ENCODE results near the gene NEK1. TPM values are rescaled to one million over a fixed set of nuclear protein-coding genes. Genes with fewer than 3 reads are reported as not detected.

NEK1 gene, protein sequence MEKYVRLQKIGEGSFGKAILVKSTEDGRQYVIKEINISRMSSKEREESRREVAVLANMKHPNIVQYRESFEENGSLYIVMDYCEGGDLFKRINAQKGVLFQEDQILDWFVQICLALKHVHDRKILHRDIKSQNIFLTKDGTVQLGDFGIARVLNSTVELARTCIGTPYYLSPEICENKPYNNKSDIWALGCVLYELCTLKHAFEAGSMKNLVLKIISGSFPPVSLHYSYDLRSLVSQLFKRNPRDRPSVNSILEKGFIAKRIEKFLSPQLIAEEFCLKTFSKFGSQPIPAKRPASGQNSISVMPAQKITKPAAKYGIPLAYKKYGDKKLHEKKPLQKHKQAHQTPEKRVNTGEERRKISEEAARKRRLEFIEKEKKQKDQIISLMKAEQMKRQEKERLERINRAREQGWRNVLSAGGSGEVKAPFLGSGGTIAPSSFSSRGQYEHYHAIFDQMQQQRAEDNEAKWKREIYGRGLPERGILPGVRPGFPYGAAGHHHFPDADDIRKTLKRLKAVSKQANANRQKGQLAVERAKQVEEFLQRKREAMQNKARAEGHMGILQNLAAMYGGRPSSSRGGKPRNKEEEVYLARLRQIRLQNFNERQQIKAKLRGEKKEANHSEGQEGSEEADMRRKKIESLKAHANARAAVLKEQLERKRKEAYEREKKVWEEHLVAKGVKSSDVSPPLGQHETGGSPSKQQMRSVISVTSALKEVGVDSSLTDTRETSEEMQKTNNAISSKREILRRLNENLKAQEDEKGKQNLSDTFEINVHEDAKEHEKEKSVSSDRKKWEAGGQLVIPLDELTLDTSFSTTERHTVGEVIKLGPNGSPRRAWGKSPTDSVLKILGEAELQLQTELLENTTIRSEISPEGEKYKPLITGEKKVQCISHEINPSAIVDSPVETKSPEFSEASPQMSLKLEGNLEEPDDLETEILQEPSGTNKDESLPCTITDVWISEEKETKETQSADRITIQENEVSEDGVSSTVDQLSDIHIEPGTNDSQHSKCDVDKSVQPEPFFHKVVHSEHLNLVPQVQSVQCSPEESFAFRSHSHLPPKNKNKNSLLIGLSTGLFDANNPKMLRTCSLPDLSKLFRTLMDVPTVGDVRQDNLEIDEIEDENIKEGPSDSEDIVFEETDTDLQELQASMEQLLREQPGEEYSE (N-terminal part only)
- total RNA-seq, result 15.9 TPM
- long read RNA-seq, partial matches to known transcripts, result 15 of 18 reads
- long read RNA-seq, other reads (novel, unspliced or antisense), result 3 of 18 reads

DNA sequence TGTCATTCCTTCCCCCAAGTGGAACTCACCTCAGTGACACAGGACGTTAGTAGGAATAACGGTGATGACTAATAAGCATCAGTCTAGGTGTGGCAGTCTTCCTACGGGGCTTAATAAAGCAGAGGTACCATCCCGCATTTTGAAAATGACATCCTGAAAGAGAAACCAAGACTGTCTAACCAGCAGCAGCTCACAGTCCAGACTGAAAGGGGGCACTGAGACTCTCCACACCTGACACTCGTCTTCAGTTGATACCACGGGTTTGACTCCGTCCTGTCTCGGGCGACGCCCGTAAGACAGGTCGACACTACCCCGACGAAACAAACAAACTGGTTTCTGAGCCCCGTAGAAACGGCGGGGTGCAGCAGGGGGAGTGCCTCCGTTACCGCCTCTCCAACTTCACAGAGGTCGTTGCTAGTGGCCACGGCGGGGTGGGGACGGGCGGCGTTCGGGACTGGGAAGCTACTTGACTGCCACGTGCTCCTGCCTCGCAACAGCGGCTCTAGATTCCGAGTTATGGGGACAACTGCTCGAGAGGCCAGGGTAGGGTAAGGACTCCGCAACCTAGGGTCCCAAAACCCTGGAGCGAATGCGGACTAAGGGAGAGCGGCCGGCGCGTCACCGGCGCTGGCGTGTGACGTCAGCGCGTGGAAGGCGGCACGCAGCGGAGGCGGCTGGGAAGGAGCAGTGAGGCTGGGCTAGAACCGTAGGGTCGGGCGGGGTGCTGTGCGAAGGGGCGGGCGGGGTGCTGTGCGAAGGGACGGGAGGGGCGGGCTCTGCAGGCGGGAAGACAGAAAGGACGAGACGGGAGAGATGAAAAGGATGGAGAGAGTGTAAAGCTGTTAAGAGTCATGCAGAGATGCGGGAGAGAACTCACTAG is at the start of gene NEK1:
TSS of gene NEK1 (minus strand) at position 593 of the 880 bp plus-strand sequence. CDS start 9,953 bp downstream, outside the sequence.
- DNase-seq, result peak; percentile 93
- ATAC-seq, result peak; percentile 98
- intact Hi-C loops (cut with micrococcal nuclease), result loop anchor here (10.0 kb wide), 1 partner anchor 103 kb away; no protein-coding TSS in a partner anchor

DNA sequence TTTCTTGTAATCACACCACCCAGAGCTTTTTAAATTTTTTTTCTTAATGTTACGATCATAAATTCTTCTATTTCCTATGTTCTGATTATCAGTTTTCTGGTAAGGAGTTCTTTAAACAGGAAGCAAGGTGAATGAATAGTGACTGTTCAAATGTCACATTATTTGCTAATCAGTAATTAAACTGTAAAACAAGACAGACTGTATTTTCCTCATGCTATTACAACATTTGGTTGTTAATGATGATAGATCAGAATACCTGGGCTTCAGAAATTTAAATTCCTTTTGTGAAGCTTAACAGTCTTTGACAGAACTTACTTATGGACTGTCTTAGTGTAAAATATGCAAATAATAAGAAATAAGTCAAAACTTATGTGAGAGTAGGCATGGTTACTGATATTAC is 49.4 kb upstream of the NEK1 start:
- intact Hi-C loops (cut with micrococcal nuclease), result loop anchor here (2.0 kb wide), 1 partner anchor 41 kb away; the partner anchor contains the start of gene CLCN3
- no peak for ATAC-seq
- DNase-seq, result no peak

- intact Hi-C loops (cut with micrococcal nuclease), result no loop called here
Observed at GRCh38 chr4:169660929-169661328, 48.5 kb upstream of the NEK1 start.

DNA sequence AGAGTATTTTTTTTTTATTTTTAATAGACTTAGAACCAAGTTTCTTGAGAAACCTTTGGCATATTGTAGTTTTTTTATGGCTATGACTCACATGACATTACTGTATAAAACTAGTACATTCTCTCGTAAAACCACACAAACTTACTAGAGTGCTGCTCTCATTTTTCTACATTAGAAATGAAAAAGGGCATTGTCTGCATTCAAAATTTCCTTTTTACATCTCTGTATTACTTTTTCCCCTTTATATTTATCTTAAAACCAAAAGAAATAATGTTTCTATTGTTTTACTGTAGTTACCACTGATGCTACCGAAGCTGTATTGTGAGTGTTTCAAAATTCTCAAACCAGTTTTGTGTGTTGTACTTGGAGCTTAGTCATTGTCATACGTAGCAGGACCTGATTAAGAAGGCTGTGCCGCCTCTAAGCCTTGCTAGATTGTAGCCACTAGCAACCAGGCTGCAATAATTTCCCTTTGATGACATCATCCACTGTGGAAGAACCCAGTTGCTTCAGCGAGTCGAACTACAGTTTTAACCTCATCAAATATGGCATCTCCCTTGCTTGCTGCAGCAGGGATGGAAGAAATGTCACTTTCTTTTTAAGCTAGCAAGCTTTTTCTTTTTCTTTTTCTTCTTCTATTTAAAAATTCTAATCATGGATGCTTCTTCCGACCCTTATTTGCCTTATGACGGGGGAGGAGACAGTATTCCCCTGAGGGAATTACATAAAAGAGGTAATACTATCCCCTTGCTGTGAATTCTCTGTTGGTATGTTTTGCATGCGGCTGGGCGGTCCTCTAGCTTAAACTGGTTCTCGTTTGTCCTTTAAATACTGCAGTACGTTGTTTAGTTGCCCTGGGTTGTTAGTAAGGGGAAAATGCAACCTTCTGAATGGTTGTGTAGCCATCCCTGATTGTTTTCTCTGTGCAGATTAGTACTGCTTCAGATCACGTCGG is 47.6 kb upstream of the NEK1 start:
- DNase-seq (peak; percentile 46), ATAC-seq (peak; percentile 98)
- intact Hi-C loops (cut with micrococcal nuclease), result no loop called here

More at GRCh38 chr4:169660929-169661328, 48.5 kb upstream of the NEK1 start:
- ATAC-seq, result no peak
- no peak for DNase-seq

GRCh38 chr4:169658975-169659715 is 46.8 kb upstream of the NEK1 start:
- DNase-seq (no peak), ATAC-seq (no peak)
- intact Hi-C loops (cut with micrococcal nuclease), result no loop called here

- DNase-seq (no peak), ATAC-seq (no peak)
- intact Hi-C loops (cut with micrococcal nuclease), result no loop called here
Observed at GRCh38 chr4:169658196-169658595, 45.8 kb upstream of the NEK1 start.

- no peak for ATAC-seq
- intact Hi-C loops (cut with micrococcal nuclease), result no loop called here
Observed at GRCh38 chr4:169657470-169658107, 45.2 kb upstream of the NEK1 start.

GRCh38 chr4:169655401-169655800 is 43.0 kb upstream of the NEK1 start:
- intact Hi-C loops (cut with micrococcal nuclease), result no loop called here
- DNase-seq, result no peak
- no peak for ATAC-seq

More at GRCh38 chr4:169657470-169658107, 45.2 kb upstream of the NEK1 start:
- DNase-seq, result no peak

DNA sequence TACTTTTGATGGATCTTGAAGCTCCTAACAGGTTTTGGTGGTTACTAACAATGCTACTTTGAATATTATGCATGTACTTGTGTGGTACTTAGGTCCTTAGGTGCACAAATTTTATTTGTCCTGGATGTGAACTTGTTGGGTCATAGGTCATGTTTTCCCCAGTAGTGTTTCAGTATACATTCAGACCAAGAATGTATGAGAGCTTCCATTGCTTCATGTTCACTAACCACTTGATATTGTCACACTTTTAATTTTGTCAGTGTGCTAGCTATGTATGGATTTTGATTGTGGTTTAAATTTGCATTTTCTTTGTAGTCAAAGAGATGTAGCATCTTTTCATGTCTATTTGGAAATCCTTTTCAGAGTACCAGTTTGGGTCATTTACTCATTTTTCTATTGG is 40.2 kb upstream of the NEK1 start:
- intact Hi-C loops (cut with micrococcal nuclease), result no loop called here
- no peak for ATAC-seq
- no peak for DNase-seq

- ATAC-seq (peak; percentile 75), DNase-seq (no peak)
- intact Hi-C loops (cut with micrococcal nuclease), result no loop called here
Observed at GRCh38 chr4:169650227-169650936, 38.0 kb upstream of the NEK1 start.

DNA sequence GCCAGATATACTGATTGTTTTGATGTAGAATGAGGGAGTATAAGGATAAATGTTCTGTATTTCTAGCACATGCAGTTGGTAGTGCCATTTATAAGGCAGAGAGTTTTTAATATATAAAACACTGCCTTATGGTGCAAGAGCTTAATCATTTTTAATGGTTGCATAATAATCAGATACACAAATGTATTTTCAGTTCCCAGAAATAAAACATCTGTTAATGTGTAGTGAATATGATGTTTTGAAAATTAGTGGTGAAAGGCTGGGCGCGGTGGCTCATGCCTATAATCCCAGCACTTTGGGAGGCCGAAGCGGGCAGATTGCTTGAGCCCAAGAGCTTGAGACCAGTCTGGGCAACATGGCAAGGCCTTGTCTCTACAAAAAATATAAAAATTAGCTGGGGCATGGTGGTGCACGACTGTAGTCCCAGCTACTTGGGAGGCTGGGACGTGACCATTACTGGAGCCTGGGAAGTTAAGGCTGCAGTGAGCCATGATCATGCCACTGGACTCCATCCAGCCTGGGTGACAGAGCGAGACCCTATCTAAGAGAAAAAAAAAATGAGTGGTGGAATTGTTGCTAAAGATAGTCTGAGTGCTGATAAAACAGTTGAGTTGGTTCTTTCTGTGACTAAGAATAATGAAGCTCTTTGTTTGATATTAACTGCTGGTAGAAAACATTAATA is 37.3 kb upstream of the NEK1 start:
- DNase-seq (peak; percentile 72), ATAC-seq (peak; percentile 92)
- intact Hi-C loops (cut with micrococcal nuclease), result no loop called here

DNA sequence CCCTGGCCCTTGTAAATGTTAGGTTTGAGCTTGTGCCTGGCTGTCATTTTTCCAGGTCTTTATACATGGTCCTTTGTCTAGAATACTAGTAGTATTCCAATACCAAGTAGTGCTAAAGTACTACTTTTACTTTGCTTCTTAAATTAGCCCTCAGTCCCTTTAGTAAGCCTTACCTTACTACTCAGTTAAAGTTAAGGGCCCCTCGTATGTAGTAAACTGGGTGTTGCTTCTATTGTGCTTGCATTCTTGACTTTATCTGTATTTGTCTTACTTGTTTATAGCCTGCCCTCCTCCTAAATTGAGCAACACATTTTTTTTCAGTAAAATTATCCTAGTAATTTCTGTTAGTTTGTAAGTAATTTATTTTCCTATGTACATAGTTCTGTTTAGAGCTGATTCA is 33.2 kb upstream of the NEK1 start:
- no peak for ATAC-seq
- DNase-seq, result no peak
- intact Hi-C loops (cut with micrococcal nuclease), result no loop called here

- intact Hi-C loops (cut with micrococcal nuclease), result no loop called here
- no peak for DNase-seq
- no peak for ATAC-seq
Observed at GRCh38 chr4:169644802-169645201, 32.4 kb upstream of the NEK1 start.

DNA sequence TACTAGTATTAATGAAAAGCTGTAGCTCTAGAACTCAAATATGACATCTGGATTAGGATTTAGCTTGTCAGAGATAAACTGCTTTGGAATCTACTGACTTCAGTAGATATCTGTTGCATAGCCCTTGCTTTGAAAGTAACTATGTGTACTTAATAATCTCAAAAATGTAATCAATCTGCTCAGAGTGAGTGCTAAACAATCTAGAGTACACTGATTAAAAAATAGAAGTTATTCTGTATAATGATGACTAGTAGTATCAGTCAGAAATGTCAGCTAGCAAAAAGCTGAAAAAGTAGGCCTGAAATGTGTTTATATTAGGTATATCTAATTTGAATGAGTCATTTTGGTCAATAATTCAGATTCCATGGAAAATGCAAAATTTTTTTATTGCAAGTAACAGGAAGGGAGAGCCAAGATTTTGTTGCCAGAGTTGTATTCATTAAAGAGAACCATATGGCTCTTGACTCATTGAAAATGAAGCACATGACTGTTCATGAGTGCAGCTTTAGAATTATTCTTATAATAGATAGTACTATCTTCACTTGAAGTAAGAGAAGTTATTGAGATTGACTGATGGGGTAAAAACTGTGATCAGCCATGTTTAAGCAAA is 28.0 kb upstream of the NEK1 start:
- DNase-seq, result no peak
- intact Hi-C loops (cut with micrococcal nuclease), result no loop called here
- ATAC-seq, result no peak

DNA sequence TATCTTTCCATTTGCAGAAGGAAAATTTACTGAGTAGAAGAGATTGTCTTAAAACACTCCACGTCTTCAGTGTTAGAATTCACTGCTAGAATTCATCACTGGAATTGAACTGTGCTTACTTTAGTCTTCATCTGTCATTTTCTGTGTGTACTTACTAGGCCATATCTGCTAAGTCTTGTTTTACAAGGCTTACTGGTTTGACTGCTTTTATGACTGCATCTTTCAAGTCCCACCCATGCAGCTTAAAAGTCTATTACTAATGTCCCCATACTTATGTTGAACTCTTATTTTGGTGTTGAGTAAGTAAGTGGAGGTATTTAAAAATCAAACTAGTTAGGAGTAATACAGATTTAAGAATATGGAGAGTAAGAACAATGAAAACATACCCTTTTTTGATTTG is 22.6 kb upstream of the NEK1 start:
- ATAC-seq (no peak), DNase-seq (no peak)
- intact Hi-C loops (cut with micrococcal nuclease), result no loop called here
